Measurements from ENCODE around the gene IL10RB. TPM values are rescaled to one million over a fixed set of nuclear protein-coding genes. Genes with fewer than 3 reads are reported as not detected.

The IL10RB gene
- total and polyA plus RNA-seq, 2 donors (not counting 1 experiment from before 2014, with no cell fraction given) = 29.3 to 32.5 TPM

DNA sequence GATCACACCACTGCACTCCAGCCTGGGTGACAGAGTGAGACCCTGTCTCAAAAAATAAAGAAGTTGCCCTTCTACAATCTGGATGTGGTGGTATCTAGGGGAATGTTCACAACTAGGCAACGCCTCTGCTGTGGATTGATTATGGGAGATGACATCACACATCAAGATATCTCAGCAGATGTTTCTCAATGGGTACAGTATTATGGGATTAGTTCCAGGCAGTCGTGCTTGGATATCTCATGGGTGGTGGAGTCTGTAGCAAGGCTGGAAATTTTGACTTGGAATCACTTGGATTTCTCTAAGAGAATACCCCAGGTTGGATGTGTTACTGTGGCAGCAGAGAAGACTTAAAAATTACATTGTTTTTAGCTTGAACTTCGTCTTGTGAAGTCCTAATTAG, 28.7 kb upstream of the IL10RB start:
- Mint-ChIP-seq H3K27ac (peak overlapping the region; percentile 23), H3K4me1 (peaks cover 61% of the 10 kb centered on the region), H3K27me3 (no peaks in the 10 kb centered on the region), H3K9me3 (ENCODE audit: insufficient read depth) (no peaks in the 10 kb centered on the region), H3K4me3 (peak overlapping the region; percentile 6)
- H2AFZ ChIP-seq (ENCODE audit: insufficient read depth, low read depth, low read length, poor library complexity, severe bottlenecking) = no peak overlapping the region
- H3K9ac ChIP-seq (ENCODE audit: low read length) = no peak overlapping the region
- ATAC-seq (ENCODE audit: low read depth) = no peak
- peaks cover 92% of the 10 kb centered on the region for H3K79me2 ChIP-seq (ENCODE audit: control insufficient read depth, insufficient read depth, low read length)
- no peak for DNase-seq
- ChIA-PET POLR2A (interaction anchor here (1.0 kb wide), 1 partner anchor 33 kb away, joined by 3 read pairs; no protein-coding TSS in a partner anchor), CTCF (interaction anchor here (2.6 to 3.3 kb wide), 2 partner anchors 33 to 40 kb away, joined by 11 to 16 read pairs; no protein-coding TSS in a partner anchor)
- intact Hi-C loops (cut with micrococcal nuclease) = no loop called here
- TF ChIP-seq, protein P1, sequence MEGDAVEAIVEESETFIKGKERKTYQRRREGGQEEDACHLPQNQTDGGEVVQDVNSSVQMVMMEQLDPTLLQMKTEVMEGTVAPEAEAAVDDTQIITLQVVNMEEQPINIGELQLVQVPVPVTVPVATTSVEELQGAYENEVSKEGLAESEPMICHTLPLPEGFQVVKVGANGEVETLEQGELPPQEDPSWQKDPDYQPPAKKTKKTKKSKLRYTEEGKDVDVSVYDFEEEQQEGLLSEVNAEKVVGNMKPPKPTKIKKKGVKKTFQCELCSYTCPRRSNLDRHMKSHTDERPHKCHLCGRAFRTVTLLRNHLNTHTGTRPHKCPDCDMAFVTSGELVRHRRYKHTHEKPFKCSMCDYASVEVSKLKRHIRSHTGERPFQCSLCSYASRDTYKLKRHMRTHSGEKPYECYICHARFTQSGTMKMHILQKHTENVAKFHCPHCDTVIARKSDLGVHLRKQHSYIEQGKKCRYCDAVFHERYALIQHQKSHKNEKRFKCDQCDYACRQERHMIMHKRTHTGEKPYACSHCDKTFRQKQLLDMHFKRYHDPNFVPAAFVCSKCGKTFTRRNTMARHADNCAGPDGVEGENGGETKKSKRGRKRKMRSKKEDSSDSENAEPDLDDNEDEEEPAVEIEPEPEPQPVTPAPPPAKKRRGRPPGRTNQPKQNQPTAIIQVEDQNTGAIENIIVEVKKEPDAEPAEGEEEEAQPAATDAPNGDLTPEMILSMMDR (IDR thresholded peaks at IDR 0.05) = no peak
- no peak for TF ChIP-seq EZH2 (IDR thresholded peaks at IDR 0.05; ENCODE audit: borderline replicate concordance, insufficient read depth, low read depth, low read length, poor library complexity, severe bottlenecking)
- peak overlapping the region; percentile 9 to 12 for H3K27ac ChIP-seq (ENCODE audit: low read length in 2 of 2)
- H3K9me3 ChIP-seq (ENCODE audit: control extremely low read depth in 1 of 3, control insufficient read depth in 2 of 3, insufficient read depth in 1 of 3, low read length in 2 of 3) = no peaks in the 10 kb centered on the region
- peak overlapping the region; percentile 52 for H3K4me2 ChIP-seq (replicated peaks; ENCODE audit: low read depth, low read length, poor library complexity, severe bottlenecking)
- peaks cover 4 to 30% of the 10 kb centered on the region in 2 experiments for H3K36me3 ChIP-seq (replicated peaks in 1 of 2; ENCODE audit: control extremely low read depth in 1 of 2, control insufficient read depth in 1 of 2, extremely low read depth in 1 of 2, insufficient read depth in 2 of 2, low read length in 1 of 2)
- H3K4me1 ChIP-seq (ENCODE audit: control insufficient read depth in 2 of 2, insufficient read depth in 2 of 2, low read length in 2 of 2) = peaks cover 28 to 51% of the 10 kb centered on the region in 2 donors
- H3K4me3 ChIP-seq (ENCODE audit: control extremely low read depth in 1 of 5, extremely low read depth in 1 of 5, insufficient read depth in 1 of 5, low read depth in 2 of 5, low read length in 4 of 5) = no peak overlapping the region
- H4K20me1 ChIP-seq (ENCODE audit: control insufficient read depth, insufficient read depth, low read length, poor library complexity, severe bottlenecking) = peaks cover 50% of the 10 kb centered on the region
- H3K27me3 ChIP-seq (replicated peaks in 1 of 4; ENCODE audit: control extremely low read depth in 1 of 4, control insufficient read depth in 3 of 4, insufficient read depth in 4 of 4, low read length in 3 of 4) = no peaks in the 10 kb centered on the region
- 96% methylated on average over 2 of the region's 3 CpGs for WGBS (ENCODE audit: insufficient coverage)

DNA sequence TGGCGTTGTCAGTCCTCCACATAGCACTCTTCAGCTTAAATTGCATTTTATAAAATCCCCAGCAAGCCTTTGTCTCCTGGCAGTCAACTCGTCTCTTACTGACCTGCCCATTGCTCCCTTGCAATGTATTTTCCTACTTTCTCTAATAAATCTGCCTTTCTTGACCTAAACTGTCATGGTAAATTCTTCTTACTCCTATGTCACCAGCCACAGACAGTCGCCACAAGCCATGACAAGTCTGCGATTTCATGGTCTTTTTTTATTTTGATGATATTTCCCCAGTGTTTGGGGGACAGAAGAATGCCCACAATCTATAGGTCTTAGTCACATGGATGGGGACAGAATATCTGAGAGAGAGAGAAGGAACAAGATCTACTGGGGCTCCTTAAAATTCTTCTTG, 28.0 kb upstream of the IL10RB start:
- WGBS (ENCODE audit: insufficient coverage) = 87% methylated on average over 2 of the region's 4 CpGs
- Histone ChIP-seq H3K27ac (ENCODE audit: low read length in 2 of 2) (peak overlapping the region; percentile 34 to 46), H3K9me3 (ENCODE audit: control extremely low read depth in 1 of 3, control insufficient read depth in 2 of 3, insufficient read depth in 1 of 3, low read length in 2 of 3) (no peaks in the 10 kb centered on the region), H3K27me3 (replicated peaks in 1 of 4; ENCODE audit: control extremely low read depth in 1 of 4, control insufficient read depth in 3 of 4, insufficient read depth in 4 of 4, low read length in 3 of 4) (no peaks in the 10 kb centered on the region), H2AFZ (ENCODE audit: insufficient read depth, low read depth, low read length, poor library complexity, severe bottlenecking) (no peak overlapping the region), H3K4me3 (ENCODE audit: control extremely low read depth in 1 of 5, extremely low read depth in 1 of 5, insufficient read depth in 1 of 5, low read depth in 2 of 5, low read length in 4 of 5) (no peak overlapping the region), H4K20me1 (ENCODE audit: control insufficient read depth, insufficient read depth, low read length, poor library complexity, severe bottlenecking) (peaks cover 44% of the 10 kb centered on the region), H3K4me1 (ENCODE audit: control insufficient read depth in 2 of 2, insufficient read depth in 2 of 2, low read length in 2 of 2) (peaks cover 21 to 47% of the 10 kb centered on the region in 2 donors), H3K4me2 (replicated peaks; ENCODE audit: low read depth, low read length, poor library complexity, severe bottlenecking) (peak overlapping the region; percentile 52), H3K36me3 (replicated peaks in 1 of 2; ENCODE audit: control extremely low read depth in 1 of 2, control insufficient read depth in 1 of 2, extremely low read depth in 1 of 2, insufficient read depth in 2 of 2, low read length in 1 of 2) (peaks cover 4 to 29% of the 10 kb centered on the region in 2 experiments), H3K9ac (ENCODE audit: low read length) (no peak overlapping the region), H3K79me2 (ENCODE audit: control insufficient read depth, insufficient read depth, low read length) (peaks cover 85% of the 10 kb centered on the region)
- DNase-seq (no peak), ATAC-seq (ENCODE audit: low read depth) (no peak)
- POLR2A ChIA-PET = interaction anchor here (0.7 to 1.0 kb wide), 2 partner anchors 26 to 34 kb away, joined by 3 to 7 read pairs; no protein-coding TSS in a partner anchor
- CTCF ChIA-PET = interaction anchor here (1.6 to 3.3 kb wide), 3 partner anchors 30 to 41 kb away, joined by 7 to 16 read pairs (median 11); no protein-coding TSS in a partner anchor
- Mint-ChIP-seq H3K4me3 (peak overlapping the region; percentile 53), H3K9me3 (ENCODE audit: insufficient read depth) (no peaks in the 10 kb centered on the region), H3K27ac (peak overlapping the region; percentile 71), H3K4me1 (peaks cover 54% of the 10 kb centered on the region), H3K27me3 (no peaks in the 10 kb centered on the region)
- TF ChIP-seq EZH2 (IDR thresholded peaks at IDR 0.05; ENCODE audit: borderline replicate concordance, insufficient read depth, low read depth, low read length, poor library complexity, severe bottlenecking) = no peak
- TF ChIP-seq, protein P1 (IDR thresholded peaks at IDR 0.05) = no peak
- intact Hi-C loops (cut with micrococcal nuclease) = no loop called here
